Suppressor macrophage treated with lipopolysaccharide for 4 hours (primary cell): Measurements from ENCODE around the gene ACP4.
"Not testable (repeated sequence)": the region's sequence is repeated elsewhere in the genome, so short reads cannot be mapped to it uniquely, and the experiment has no call there.

Experiments
- DNase-seq: peaks from one replicate; pipeline ENCODE4 v3.0.0-alpha.2; 2020

ACP4 gene

GRCh38 chr19:50798659-50799546, 8.7 kb downstream of the ACP4 start:
- DNase-seq, result no peak

GRCh38 chr19:50799547-50799851, 9.3 kb downstream of the ACP4 start:
- DNase-seq, result no peak

- no peak for DNase-seq
Measured at GRCh38 chr19:50801107-50801506, 10.9 kb downstream of the ACP4 start.

GRCh38 chr19:50803633-50804419, 13.6 kb downstream of the ACP4 start:
- peak; percentile 12 for DNase-seq

- peak; percentile 99 for DNase-seq
Measured at GRCh38 chr19:50804420-50805272, 14.4 kb downstream of the ACP4 start.

- no peak for DNase-seq
Measured at GRCh38 chr19:50808856-50809255, 18.6 kb downstream of the ACP4 start.

GRCh38 chr19:50811622-50812238, 21.5 kb downstream of the ACP4 start:
- DNase-seq, result not testable (repeated sequence)

- DNase-seq, result no peak
Measured at GRCh38 chr19:50812474-50812873, 22.3 kb downstream of the ACP4 start.

- no peak for DNase-seq
Measured at GRCh38 chr19:50814883-50815282, 24.7 kb downstream of the ACP4 start.

- DNase-seq, result no peak
Measured at GRCh38 chr19:50815439-50815838, 25.2 kb downstream of the ACP4 start.

GRCh38 chr19:50817941-50818858, 28.0 kb downstream of the ACP4 start:
- DNase-seq, result peak; percentile 50

GRCh38 chr19:50818859-50819472, 28.8 kb downstream of the ACP4 start:
- DNase-seq, result no peak

GRCh38 chr19:50819636-50820035, 29.4 kb downstream of the ACP4 start:
- no peak for DNase-seq

- DNase-seq, result no peak
Measured at GRCh38 chr19:50820086-50820485, 29.9 kb downstream of the ACP4 start.

- DNase-seq, result peak; percentile 10
Measured at GRCh38 chr19:50820549-50821247, 30.5 kb downstream of the ACP4 start.

GRCh38 chr19:50821248-50821612, 31.0 kb downstream of the ACP4 start:
- no peak for DNase-seq

- DNase-seq, result no peak
Measured at GRCh38 chr19:50821622-50822021, 31.4 kb downstream of the ACP4 start.

GRCh38 chr19:50822661-50823208, 32.5 kb downstream of the ACP4 start:
- DNase-seq, result no peak

- no peak for DNase-seq
Measured at GRCh38 chr19:50823389-50824042, 33.3 kb downstream of the ACP4 start, which contains the start of gene KLK1. KLK1 (minus strand) TSS chr19:50823787; CDS start chr19:50823748, 39 bp downstream.
